GM12878 (cell line): ENCODE data around the gene PC.

Experiments used
- CHD2 ChIP-seq: IDR thresholded peaks from 2 replicates; pipeline ENCODE4 v1.6.1; 2011; ENCODE audit warnings: low read depth, low read length, improper control_type of control experiment, borderline replicate concordance
- CTCF ChIP-seq, 3 experiments: IDR thresholded peaks in 2 of 3; conservative IDR thresholded peaks in 1 of 3; 2 replicates each; pipeline ENCODE4 v1.5.1; 2011; ENCODE audit warnings: low read depth in 3 of 3, low read length in 3 of 3, mild to moderate bottlenecking in 3 of 3, control low read depth in 2 of 3, moderate library complexity in 2 of 3, inconsistent platforms in 1 of 3, mixed read lengths in 1 of 3; ENCODE audit not compliant: control insufficient read depth in 2 of 3, insufficient read depth in 1 of 3; ENCODE audit errors: extremely low read depth in 1 of 3
- EP300 ChIP-seq, 2 experiments: fragments of 150-350 bp in 1 of 2; IDR thresholded peaks; 2 replicates each; pipeline ENCODE4 v1.6.1; 2011 to 2012; ENCODE audit warnings: low read depth in 2 of 2, low read length in 2 of 2, borderline replicate concordance in 1 of 2, improper control_type of control experiment in 1 of 2, inconsistent platforms in 1 of 2; ENCODE audit not compliant: control insufficient read depth in 1 of 2
- MTA2 ChIP-seq: fragments of 450-650 bp; IDR thresholded peaks from 2 replicates; pipeline ENCODE4 v1.6.1; 2016; ENCODE audit warnings: low read depth, mild to moderate bottlenecking, moderate library complexity
- NFYA ChIP-seq: IDR thresholded peaks from 2 replicates; pipeline ENCODE4 v1.6.1; 2011; ENCODE audit warnings: low read depth, mild to moderate bottlenecking, low read length, improper control_type of control experiment, borderline replicate concordance
- POLR2A ChIP-seq: IDR thresholded peaks from 2 replicates; pipeline ENCODE4 v1.6.1; 2011; ENCODE audit warnings: low read depth, mild to moderate bottlenecking, low read length
- RELA ChIP-seq: fragments of 450-650 bp; IDR thresholded peaks from 2 replicates; pipeline ENCODE4 v1.8.0; 2014; ENCODE audit warnings: borderline replicate concordance; ENCODE audit not compliant: partially characterized antibody
- TBL1XR1 ChIP-seq: IDR thresholded peaks from 2 replicates; pipeline ENCODE4 v1.6.1; 2012; ENCODE audit warnings: low read depth, low read length, improper control_type of control experiment
- TCF12 ChIP-seq: IDR thresholded peaks from 2 replicates; pipeline ENCODE4 v1.6.1; 2011; ENCODE audit warnings: low read depth, mild to moderate bottlenecking, low read length

GRCh38 chr11:66853242-66854229 is 104.6 kb downstream of the PC start:
- TF ChIP-seq MTA2: no peak
- no peak for TF ChIP-seq TBL1XR1
- no peak for TF ChIP-seq RELA
- TF ChIP-seq EP300 (IDR thresholded peaks at IDR 0.05; ENCODE audit: borderline replicate concordance in 1 of 2, control insufficient read depth in 1 of 2, low read depth in 2 of 2, low read length in 2 of 2): no peak
- no peak for TF ChIP-seq CTCF (IDR thresholded peaks at IDR 0.05 in 2 of 3, conservative IDR thresholded peaks at IDR 0.05 in 1 of 3; ENCODE audit: control insufficient read depth in 2 of 3, extremely low read depth in 1 of 3, insufficient read depth in 1 of 3, low read depth in 3 of 3, low read length in 3 of 3)
- no peak for TF ChIP-seq NFYA
- TF ChIP-seq POLR2A: no peak
- no peak for TF ChIP-seq TCF12
- no peak for TF ChIP-seq CHD2
